H1 (cell line): ENCODE data around the gene CSF2.

Experiments used
- CBX8 ChIP-seq: fragments of 300-800, 300-1000 bp; sonication (generic); IDR thresholded peaks from 2 replicates; pipeline ENCODE4 v1.7.1; 2016; ENCODE audit warnings: low read depth, low read length, borderline replicate concordance
- CTCF ChIP-seq, 3 experiments: IDR thresholded peaks; 1 replicate in 2 of 3; 2 replicates in 1 of 3; pipeline versions ENCODE4 v1.5.1 to v1.6.1; 2011; ENCODE audit warnings: low read length in 3 of 3, mild to moderate bottlenecking in 3 of 3, inconsistent platforms in 2 of 3, low read depth in 1 of 3, moderate library complexity in 1 of 3; ENCODE audit not compliant: insufficient read depth in 1 of 3; ENCODE audit errors: control extremely low read depth in 1 of 3
- E2F6 ChIP-seq: IDR thresholded peaks from 2 replicates; pipeline ENCODE4 v1.6.1; 2012; ENCODE audit warnings: inconsistent platforms
- EP300 ChIP-seq, 2 experiments: IDR thresholded peaks; 1 replicate in 1 of 2; 2 replicates in 1 of 2; pipeline ENCODE4 v1.6.1; 2011 to 2012; ENCODE audit warnings: low read depth in 2 of 2, low read length in 2 of 2, mild to moderate bottlenecking in 2 of 2, borderline replicate concordance in 1 of 2, inconsistent platforms in 1 of 2, moderate library complexity in 1 of 2
- FOSL1 ChIP-seq: IDR thresholded peaks from 2 replicates; pipeline ENCODE4 v1.6.1; 2011; ENCODE audit warnings: mild to moderate bottlenecking, low read depth, low read length, moderate library complexity; ENCODE audit not compliant: insufficient read depth
- MAX ChIP-seq: IDR thresholded peaks from 2 replicates; pipeline ENCODE4 v1.6.1; 2012; ENCODE audit warnings: inconsistent platforms
- NRF1 ChIP-seq: IDR thresholded peaks from 2 replicates; pipeline ENCODE4 v1.6.1; 2011; ENCODE audit warnings: mild to moderate bottlenecking, low read depth, low read length, improper control_type of control experiment
- POLR2A ChIP-seq, 2 experiments: IDR thresholded peaks; 1 replicate in 1 of 2; 2 replicates in 1 of 2; pipeline ENCODE4 v1.6.1; 2011; ENCODE audit warnings: low read depth in 2 of 2, low read length in 2 of 2, mild to moderate bottlenecking in 2 of 2; ENCODE audit errors: control extremely low read depth in 1 of 2
- POLR2AphosphoS5 ChIP-seq: IDR thresholded peaks from 2 replicates; pipeline ENCODE4 v1.6.1; 2011; ENCODE audit warnings: low read depth, low read length
- SRF ChIP-seq: IDR thresholded peaks from 2 replicates; pipeline ENCODE4 v1.6.1; 2011; ENCODE audit warnings: mild to moderate bottlenecking, low read depth, low read length, moderate library complexity

- TF ChIP-seq SRF (no peak), E2F6 (no peak), CTCF (IDR thresholded peaks at IDR 0.05; ENCODE audit: control extremely low read depth in 1 of 3, insufficient read depth in 1 of 3, low read depth in 1 of 3, low read length in 3 of 3) (no peak), NRF1 (no peak), POLR2AphosphoS5 (no peak), POLR2A (IDR thresholded peaks at IDR 0.05; ENCODE audit: control extremely low read depth in 1 of 2, low read depth in 2 of 2, low read length in 2 of 2) (no peak), EP300 (IDR thresholded peaks at IDR 0.05; ENCODE audit: borderline replicate concordance in 1 of 2, low read depth in 2 of 2, low read length in 2 of 2) (no peak), MAX (no peak), FOSL1 (no peak), CBX8 (no peak)
Measured at GRCh38 chr5:132093271-132093670, 19.7 kb downstream of the CSF2 start.
